Measurements from ENCODE around the gene RNF13. TPM values are rescaled to one million over a fixed set of nuclear protein-coding genes. Genes with fewer than 3 reads are reported as not detected.
"Not testable (repeated sequence)": the region's sequence is repeated elsewhere in the genome, so short reads cannot be mapped to it uniquely, and the experiment has no call there.

RNF13 gene
- total and polyA plus RNA-seq, 8 donors, result 18.1 to 51.9 (median 35.3) TPM

GRCh38 chr3:149920119-149920518, 107.1 kb downstream of the RNF13 start:
- ATAC-seq, result no peak
- Histone ChIP-seq H3K27ac (no peak overlapping the region), H3K36me3 (no peaks in the 10 kb centered on the region), H3K4me1 (no peaks in the 10 kb centered on the region), H3K9me3 (no peaks in the 10 kb centered on the region), H3K4me3 (no peak overlapping the region), H3K27me3 (no peaks in the 10 kb centered on the region)
- intact Hi-C loops (cut with DNase I), result no loop called here
- 89 to 97% methylated on average over 3 of the region's 3 CpGs for WGBS, 2 donors
- no peak for TF ChIP-seq CTCF (IDR thresholded peaks at IDR 0.05)
- DNase-seq, result no peak
- no peak for FAIRE-seq

- TF ChIP-seq CTCF (IDR thresholded peaks at IDR 0.05), result no peak
- Histone ChIP-seq H3K27me3 (no peaks in the 10 kb centered on the region), H3K27ac (no peak overlapping the region), H3K36me3 (no peaks in the 10 kb centered on the region), H3K9me3 (no peaks in the 10 kb centered on the region), H3K4me1 (no peaks in the 10 kb centered on the region), H3K4me3 (no peak overlapping the region)
- DNase-seq (no peak), FAIRE-seq (no peak), ATAC-seq (no peak)
- WGBS, 2 donors, result 98 to 100% methylated on average over 1 of the region's 1 CpG
- intact Hi-C loops (cut with DNase I), result no loop called here
These were observed 120.0 kb downstream of the RNF13 start for GRCh38 chr3:149933008-149933407.

- no peak for FAIRE-seq
These were observed 120.8 kb downstream of the RNF13 start for GRCh38 chr3:149933858-149934257.

GRCh38 chr3:149934524-149934923, 121.5 kb downstream of the RNF13 start:
- no peak for TF ChIP-seq CTCF (IDR thresholded peaks at IDR 0.05)
- intact Hi-C loops (cut with DNase I), result no loop called here
- no peak overlapping the region for H3K27ac ChIP-seq
- no peaks in the 10 kb centered on the region for H3K27me3 ChIP-seq
- no peak for FAIRE-seq
- peak in 3 of 4 donors; percentile 57 to 83 (median 63) for ATAC-seq
- no peaks in the 10 kb centered on the region for H3K4me1 ChIP-seq
- no peak for DNase-seq
- H3K4me3 ChIP-seq, result no peak overlapping the region
- H3K36me3 ChIP-seq, result no peaks in the 10 kb centered on the region
- H3K9me3 ChIP-seq, result no peaks in the 10 kb centered on the region

More at GRCh38 chr3:149933858-149934257, 120.8 kb downstream of the RNF13 start:
- no peak for ATAC-seq
- intact Hi-C loops (cut with DNase I), result no loop called here
- DNase-seq, result no peak
- no peaks in the 10 kb centered on the region for H3K27me3 ChIP-seq
- H3K27ac ChIP-seq, result no peak overlapping the region
- TF ChIP-seq CTCF (IDR thresholded peaks at IDR 0.05), result no peak
- H3K4me3 ChIP-seq, result no peak overlapping the region
- no peaks in the 10 kb centered on the region for H3K36me3 ChIP-seq
- H3K4me1 ChIP-seq, result no peaks in the 10 kb centered on the region
- no peaks in the 10 kb centered on the region for H3K9me3 ChIP-seq

- H3K4me3 ChIP-seq, result no peak overlapping the region
- peak; percentile 75 to 94 (median 90) for ATAC-seq
- WGBS, 2 donors, result 21 to 25% methylated on average over 7 of the region's 7 CpGs
- no peaks in the 10 kb centered on the region for H3K4me1 ChIP-seq
- H3K27ac ChIP-seq, result no peak overlapping the region
- no peaks in the 10 kb centered on the region for H3K9me3 ChIP-seq
- intact Hi-C loops (cut with DNase I), result no loop called here
- no peak for FAIRE-seq
- peak; percentile 22 to 55 (median 40) for TF ChIP-seq CTCF (IDR thresholded peaks at IDR 0.05)
- H3K36me3 ChIP-seq, result no peaks in the 10 kb centered on the region
- no peaks in the 10 kb centered on the region for H3K27me3 ChIP-seq
- DNase-seq, result peak; percentile 18 to 63 (median 26)
These were observed 123.8 kb downstream of the RNF13 start for GRCh38 chr3:149936812-149937230.

- 91 to 96% methylated on average over 3 of the region's 3 CpGs for WGBS, 2 donors
- H3K4me1 ChIP-seq; H3K27ac ChIP-seq; H3K9me3 ChIP-seq; ATAC-seq; intact Hi-C loops (cut with DNase I); H3K27me3 ChIP-seq; H3K36me3 ChIP-seq; FAIRE-seq; H3K4me3 ChIP-seq; DNase-seq: not testable (repeated sequence)
These were observed 125.5 kb downstream of the RNF13 start for GRCh38 chr3:149938392-149939055.

Measured in pancreas (tissue), 10 donors.